Activated CD4-positive, alpha-beta T cell treated with anti-CD3 and anti-CD28 coated beads, Interleukin-2, Interleukin-4, amounts not matched to agents 100 ng/mL and 50 ng/mL, durations not matched to agents 16 hours and 8 hours (primary cell): Measurements from ENCODE around the gene ZBTB7C.

ENCODE experiments used
- DNase-seq: peaks from one replicate; pipeline ENCODE4 v3.0.0-alpha.2; 2020; ENCODE audit warnings: low spot score

The ZBTB7C gene

GRCh38 chr18:48254077-48254602 lies 155.0 kb downstream of the ZBTB7C start:
- DNase-seq: no peak

GRCh38 chr18:48252525-48252924 lies 156.7 kb downstream of the ZBTB7C start:
- DNase-seq: no peak

GRCh38 chr18:48250918-48251317 lies 158.3 kb downstream of the ZBTB7C start:
- DNase-seq: no peak

- DNase-seq: no peak
These were observed 158.7 kb downstream of the ZBTB7C start for GRCh38 chr18:48250362-48250907.

GRCh38 chr18:48249854-48250253 lies 159.3 kb downstream of the ZBTB7C start:
- no peak for DNase-seq

GRCh38 chr18:48244530-48244929 lies 164.7 kb downstream of the ZBTB7C start:
- no peak for DNase-seq

- no peak for DNase-seq
These were observed 170.5 kb downstream of the ZBTB7C start for GRCh38 chr18:48238636-48239035.

- no peak for DNase-seq
These were observed 171.0 kb downstream of the ZBTB7C start for GRCh38 chr18:48238206-48238605.

- no peak for DNase-seq
These were observed 172.4 kb downstream of the ZBTB7C start for GRCh38 chr18:48236822-48237221.

GRCh38 chr18:48230467-48231113 lies 178.6 kb downstream of the ZBTB7C start:
- peak; percentile 14 for DNase-seq

- no peak for DNase-seq
These were observed 179.6 kb downstream of the ZBTB7C start for GRCh38 chr18:48229552-48229981.

- no peak for DNase-seq
These were observed 180.3 kb downstream of the ZBTB7C start for GRCh38 chr18:48228841-48229240.

- no peak for DNase-seq
These were observed 180.9 kb downstream of the ZBTB7C start for GRCh38 chr18:48228301-48228715.

- DNase-seq: peak; percentile 34
These were observed 182.0 kb downstream of the ZBTB7C start for GRCh38 chr18:48227206-48227605.

- DNase-seq: no peak
These were observed 182.8 kb downstream of the ZBTB7C start for GRCh38 chr18:48226401-48226800.

GRCh38 chr18:48222118-48222517 lies 187.1 kb downstream of the ZBTB7C start:
- DNase-seq: no peak

- no peak for DNase-seq
These were observed 189.2 kb downstream of the ZBTB7C start for GRCh38 chr18:48219810-48220499.

GRCh38 chr18:48219037-48219809 lies 190.0 kb downstream of the ZBTB7C start:
- no peak for DNase-seq

- no peak for DNase-seq
These were observed 190.7 kb downstream of the ZBTB7C start for GRCh38 chr18:48218285-48219022.

GRCh38 chr18:48217258-48218250 lies 191.6 kb downstream of the ZBTB7C start:
- DNase-seq: no peak
